Heart right ventricle (tissue), 16 donors: ENCODE data around the gene LDLRAD2. TPM values are rescaled to one million over a fixed set of nuclear protein-coding genes. Genes with fewer than 3 reads are reported as not detected.
"Not testable (repeated sequence)": the region's sequence is repeated elsewhere in the genome, so short reads cannot be mapped to it uniquely, and the experiment has no call there.

Experiments
- ATAC-seq, 8 donors: fragments of 200-7000 bp; cut with Tn5 transposase; one replicate each; pipeline ENCODE4 v1.9.1; 2020; ENCODE audit warnings: mild to moderate bottlenecking in 8 of 8, moderate library complexity in 8 of 8, moderate number of reproducible peaks in 1 of 8
- DNase-seq, 2 donors: peaks; one replicate each; pipeline ENCODE4 v3.0.0-alpha.2; 2020
- H3K27ac ChIP-seq, 10 donors: fragments of 200-600 bp; sonication (generic) in 2 of 10; one replicate each; pipeline versions ENCODE4 v1.5.0 to v1.8.0; 2020 to 2022; ENCODE audit warnings: mild to moderate bottlenecking in 3 of 10
- H3K27me3 ChIP-seq, 7 donors: fragments of 200-600 bp; one replicate each; pipeline ENCODE4 v1.8.0; 2021 to 2022; ENCODE audit warnings: mild to moderate bottlenecking in 2 of 7
- H3K36me3 ChIP-seq, 9 donors: fragments of 200-600 bp; sonication (generic) in 1 of 9; one replicate each; pipeline versions ENCODE4 v1.5.0 to v1.8.0; 2020 to 2022; ENCODE audit warnings: mild to moderate bottlenecking in 2 of 9
- H3K4me1 ChIP-seq, 9 donors: fragments of 200-600 bp; sonication (generic) in 1 of 9; one replicate each; pipeline versions ENCODE4 v1.5.0 to v1.8.0; 2020 to 2022; ENCODE audit warnings: mild to moderate bottlenecking in 4 of 9
- H3K4me3 ChIP-seq, 10 donors: fragments of 200-600 bp; sonication (generic) in 2 of 10; one replicate each; pipeline versions ENCODE4 v1.5.0 to v1.8.0; 2020 to 2022; ENCODE audit warnings: mild to moderate bottlenecking in 7 of 10, moderate library complexity in 2 of 10
- H3K9me3 ChIP-seq, 11 donors: fragments of 200-600 bp in 10 of 11; sonication (generic) in 2 of 11; one replicate each; pipeline versions ENCODE4 v1.5.0 to v1.8.0; 2013 to 2022; ENCODE audit warnings: mild to moderate bottlenecking in 2 of 11, control low read depth in 1 of 11, moderate library complexity in 1 of 11
- CTCF ChIP-seq, 9 donors: fragments of 200-600 bp; sonication (generic) in 2 of 9; IDR thresholded peaks; one replicate each; pipeline versions ENCODE4 v1.5.0 to v1.8.0; 2021 to 2022; ENCODE audit warnings: antibody characterized with exemption in 9 of 9, mild to moderate bottlenecking in 5 of 9, moderate library complexity in 1 of 9
- WGBS, 2 donors: extraction: QIAGEN DNeasy Blood & Tissue Kit; methylation state at CpG; one replicate each; pipeline ENCODE4 v1.1.7; 2013; ENCODE audit warnings: inconsistent platforms in 1 of 2; 5-methylcytosine and 5-hydroxymethylcytosine counted together
- intact Hi-C, 10 donors: fragments of 100-400 bp; cut with DNase I; formaldehyde crosslinking; loops; one replicate each; pipeline versions ENCODE4 v1.11.1 to v1.14.2; 2022
- polyA plus RNA-seq, 2 donors: library from polyadenylated mRNA; stranded (reverse); fragments of 200-250 nt; gene quantifications; one replicate each; pipeline ENCODE4 v1.2.3, GENCODE V29; 2013
- total RNA-seq, 10 donors: library from RNA; stranded (reverse); fragmentation: NEBNext Ultra II Directional in 3 of 10; extraction: Animal tissue kit (Norgen Biotek cat#: 25700) in 3 of 10; gene quantifications; one replicate each; pipeline versions ENCODE4 v1.2.1 to v1.2.4, GENCODE V29; 2021 to 2023
- donor health status: Arrhythmogenic right ventricular cardiomyopathy.
- donor health status: ischemic (EF 13 %, LVEDD 7.1; RV severe dilation, severe dysfunction).
- donor health status: healthy with polysubstance abuse.
- donor health status: DM: no; HTN: yes; CAD: no.
- donor health status: DM: no; HTN: no; CAD: no.
- donor health status: ischemic (EF 25% LVEDD 6.9; RV normal size, moderate dysfunction).
- donor health status: ischemic (EF 25% LVEDD 5.7; RV mildly dilated, moderate dysfunction).
- donor health status: healthy.
- donor health status: DM: yes; HTN: yes; CAD: no.
- donor health status: Ischemic cardiomyopathy.
- donor health status: ischemic (EF 35%, LVEDD 5.7; RV mildly dilated, moderate dysfunction).
- donor health status: nonischemic (EF 11% LVEDD 7.7; RV severe dilation, severe dysfunction).
- donor health status: DM: yes; HTN: yes; CAD: no.
- donor health status: PGD.
- donor health status: ischemic (EF 29% LVEDD 5.4; RV normal size, mild dysfunction).
- donor health status: nonischemic (EF 23%, LVEDD 6.1; RV moderate dilation, normal function).

Gene LDLRAD2
- total and polyA plus RNA-seq, 12 donors: 0.05 to 5.8 (median 1.7) TPM; not detected in 8

GRCh38 chr1:21764615-21765423 is 47.2 kb upstream of the LDLRAD2 start:
- H3K36me3 ChIP-seq: peaks cover 0 to 9% (median 0%) of the 10 kb centered on the region in 9 donors
- H3K27ac ChIP-seq: peak overlapping the region in 9 of 10 donors; percentile 2 to 69 (median 52)
- 46 to 51% methylated on average over 13 of the region's 13 CpGs for WGBS, 2 donors
- ATAC-seq (peak; percentile 21 to 89 (median 74)), DNase-seq (peak; percentile 28 to 47)
- no peak overlapping the region for H3K4me3 ChIP-seq
- TF ChIP-seq CTCF (IDR thresholded peaks at IDR 0.05): no peak
- H3K4me1 ChIP-seq: peaks cover 0 to 92% (median 29%) of the 10 kb centered on the region in 9 donors
- intact Hi-C loops: no loop called here
- no peaks in the 10 kb centered on the region for H3K27me3 ChIP-seq
- H3K9me3 ChIP-seq: no peaks in the 10 kb centered on the region

GRCh38 chr1:21766210-21766609 is 45.9 kb upstream of the LDLRAD2 start:
- peaks cover 0 to 93% (median 29%) of the 10 kb centered on the region in 9 donors for H3K4me1 ChIP-seq
- 84 to 96% methylated on average over 4 of the region's 4 CpGs for WGBS, 2 donors
- no peak for TF ChIP-seq CTCF (IDR thresholded peaks at IDR 0.05)
- H3K36me3 ChIP-seq: peaks cover 0 to 9% (median 0%) of the 10 kb centered on the region in 9 donors
- H3K27me3 ChIP-seq: no peaks in the 10 kb centered on the region
- no peak overlapping the region for H3K27ac ChIP-seq
- DNase-seq: no peak
- intact Hi-C loops: no loop called here
- no peaks in the 10 kb centered on the region for H3K9me3 ChIP-seq
- no peak overlapping the region for H3K4me3 ChIP-seq
- no peak for ATAC-seq

- DNase-seq, H3K36me3 ChIP-seq, H3K27ac ChIP-seq, H3K27me3 ChIP-seq, H3K9me3 ChIP-seq, ATAC-seq, intact Hi-C loops, H3K4me3 ChIP-seq: not testable (repeated sequence)
- 96 to 98% methylated on average over 8 of the region's 8 CpGs for WGBS, 2 donors
- H3K4me1 ChIP-seq: peaks cover 0 to 89% (median 29%) of the 10 kb centered on the region in 9 donors
Measured at GRCh38 chr1:21767106-21767505, 45.0 kb upstream of the LDLRAD2 start.

- no peak for TF ChIP-seq CTCF (IDR thresholded peaks at IDR 0.05)
- ATAC-seq (no peak), DNase-seq (no peak)
- H3K4me1 ChIP-seq: peaks cover 0 to 88% (median 16%) of the 10 kb centered on the region in 9 donors
- H3K36me3 ChIP-seq: peaks cover 0 to 9% (median 0%) of the 10 kb centered on the region in 9 donors
- WGBS, 2 donors: 98% methylated on average over 2 of the region's 2 CpGs
- no peak overlapping the region for H3K4me3 ChIP-seq
- H3K9me3 ChIP-seq: no peaks in the 10 kb centered on the region
- intact Hi-C loops: no loop called here
- H3K27me3 ChIP-seq: no peaks in the 10 kb centered on the region
- no peak overlapping the region for H3K27ac ChIP-seq
Measured at GRCh38 chr1:21770201-21770600, 41.9 kb upstream of the LDLRAD2 start.

GRCh38 chr1:21770602-21771001 is 41.5 kb upstream of the LDLRAD2 start:
- 95 to 98% methylated on average over 9 of the region's 9 CpGs for WGBS, 2 donors
- H3K27ac ChIP-seq, H3K4me3 ChIP-seq, ATAC-seq, H3K9me3 ChIP-seq, H3K36me3 ChIP-seq, H3K27me3 ChIP-seq, DNase-seq, intact Hi-C loops: not testable (repeated sequence)
- H3K4me1 ChIP-seq: peaks cover 0 to 88% (median 14%) of the 10 kb centered on the region in 9 donors

GRCh38 chr1:21771672-21772071 is 40.4 kb upstream of the LDLRAD2 start:
- ATAC-seq, DNase-seq, H3K9me3 ChIP-seq, H3K36me3 ChIP-seq, intact Hi-C loops, H3K4me3 ChIP-seq, H3K27me3 ChIP-seq: not testable (repeated sequence)
- peak overlapping the region in 1 of 10 donors; percentile 13 for H3K27ac ChIP-seq
- H3K4me1 ChIP-seq: peaks cover 0 to 86% (median 13%) of the 10 kb centered on the region in 9 donors
- 87 to 96% methylated on average over 10 of the region's 10 CpGs for WGBS, 2 donors
